Measurements from ENCODE around the gene ASB10.

Gene ASB10

GRCh38 chr7:151211155-151211772 lies 24.2 kb upstream of the ASB10 start:
- FAIRE-seq (no peak), DNase-seq (ENCODE audit: extremely low spot score, insufficient read length, low read depth) (no peak)

- no peak for DNase-seq (ENCODE audit: extremely low spot score, insufficient read length, low read depth)
- FAIRE-seq, result no peak
These were observed 23.2 kb upstream of the ASB10 start, which contains the start of gene H2BK1 for GRCh38 chr7:151210087-151210854. Gene H2BK1 (minus strand): TSS chr7:151210488. CDS start chr7:151210318, 170 bp downstream.

- no peak for DNase-seq (ENCODE audit: extremely low spot score, insufficient read length, low read depth)
- no peak for FAIRE-seq
These were observed 22.5 kb upstream of the ASB10 start for GRCh38 chr7:151209588-151209987.

GRCh38 chr7:151208253-151208862 lies 21.3 kb upstream of the ASB10 start:
- no peak for FAIRE-seq

GRCh38 chr7:151207804-151208203 lies 20.8 kb upstream of the ASB10 start:
- FAIRE-seq (no peak), DNase-seq (ENCODE audit: extremely low spot score, insufficient read length, low read depth) (no peak)

More at GRCh38 chr7:151208253-151208862, 21.3 kb upstream of the ASB10 start:
- no peak for DNase-seq (ENCODE audit: extremely low spot score, insufficient read length, low read depth)

- DNase-seq (ENCODE audit: extremely low spot score, insufficient read length, low read depth), result no peak
- FAIRE-seq, result no peak
These were observed 20.3 kb upstream of the ASB10 start for GRCh38 chr7:151207315-151207714.

GRCh38 chr7:151206914-151207313 lies 19.9 kb upstream of the ASB10 start:
- DNase-seq (ENCODE audit: extremely low spot score, insufficient read length, low read depth), result no peak
- no peak for FAIRE-seq

GRCh38 chr7:151205730-151206129 lies 18.7 kb upstream of the ASB10 start:
- DNase-seq (ENCODE audit: extremely low spot score, insufficient read length, low read depth) (no peak), FAIRE-seq (no peak)

GRCh38 chr7:151204383-151205032 lies 17.5 kb upstream of the ASB10 start:
- FAIRE-seq (no peak), DNase-seq (ENCODE audit: extremely low spot score, insufficient read length, low read depth) (no peak)

GRCh38 chr7:151202836-151203235 lies 15.8 kb upstream of the ASB10 start:
- FAIRE-seq (no peak), DNase-seq (ENCODE audit: extremely low spot score, insufficient read length, low read depth) (no peak)

- DNase-seq (ENCODE audit: extremely low spot score, insufficient read length, low read depth) (no peak), FAIRE-seq (no peak)
These were observed 14.7 kb upstream of the ASB10 start for GRCh38 chr7:151201751-151202150.

- DNase-seq (ENCODE audit: extremely low spot score, insufficient read length, low read depth) (no peak), FAIRE-seq (no peak)
These were observed 14.3 kb upstream of the ASB10 start for GRCh38 chr7:151201344-151201743.

- DNase-seq (ENCODE audit: extremely low spot score, insufficient read length, low read depth), result no peak
- FAIRE-seq, result no peak
These were observed 12.1 kb upstream of the ASB10 start for GRCh38 chr7:151198945-151199848.

- FAIRE-seq, result no peak
These were observed 10.9 kb upstream of the ASB10 start for GRCh38 chr7:151197932-151198331.

GRCh38 chr7:151195616-151196450 lies 8.8 kb upstream of the ASB10 start:
- DNase-seq (ENCODE audit: extremely low spot score, insufficient read length, low read depth) (no peak), FAIRE-seq (no peak)

More at GRCh38 chr7:151197932-151198331, 10.9 kb upstream of the ASB10 start:
- no peak for DNase-seq (ENCODE audit: extremely low spot score, insufficient read length, low read depth)

GRCh38 chr7:151194188-151194587 lies 7.1 kb upstream of the ASB10 start:
- DNase-seq (ENCODE audit: extremely low spot score, insufficient read length, low read depth) (no peak), FAIRE-seq (no peak)

- FAIRE-seq, result no peak
These were observed 6.3 kb upstream of the ASB10 start for GRCh38 chr7:151193203-151193978.

GRCh38 chr7:151192002-151192539 lies 5.0 kb upstream of the ASB10 start:
- FAIRE-seq (no peak), DNase-seq (ENCODE audit: extremely low spot score, insufficient read length, low read depth) (no peak)

More at GRCh38 chr7:151193203-151193978, 6.3 kb upstream of the ASB10 start:
- no peak for DNase-seq (ENCODE audit: extremely low spot score, insufficient read length, low read depth)

All from GM18507 (cell line).